Measurements from ENCODE around the gene KRT84.

Gene KRT84

DNA sequence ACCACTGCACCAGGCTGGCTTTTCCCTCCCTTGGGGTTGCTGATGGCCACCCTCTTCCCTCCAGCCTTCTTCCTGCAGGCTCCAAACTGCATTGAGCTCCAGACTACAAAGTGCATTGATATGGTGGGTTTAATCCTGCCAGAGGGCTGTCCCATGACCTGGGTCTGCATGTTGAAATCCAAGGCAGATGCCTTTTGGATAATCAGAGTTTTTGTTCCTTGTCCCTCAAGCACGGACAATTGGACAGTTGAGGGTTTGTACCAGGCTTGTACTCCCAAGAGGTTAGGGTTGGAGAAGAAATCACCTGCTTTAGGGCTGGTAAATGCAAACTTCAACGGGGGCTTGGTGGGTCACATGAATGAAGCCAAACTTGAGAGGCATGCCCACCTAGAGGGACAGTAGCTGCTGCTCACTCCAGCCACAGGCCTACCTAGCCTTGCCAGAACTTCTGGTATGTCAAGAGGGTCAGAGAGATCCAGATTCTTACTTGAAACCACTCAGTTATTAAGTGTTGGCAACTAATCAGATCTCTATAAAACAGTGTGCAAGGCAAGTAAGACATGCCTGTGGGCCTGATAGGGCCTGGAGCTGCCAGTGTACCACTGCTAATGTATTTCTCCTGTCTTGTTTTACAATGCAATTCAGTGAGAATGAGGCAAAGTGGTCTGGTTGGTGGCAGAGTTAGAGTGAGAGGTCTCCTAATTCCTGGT is 42.5 kb downstream of the KRT84 start:
- DNase-seq (ENCODE audit: low read depth) = no peak

DNA sequence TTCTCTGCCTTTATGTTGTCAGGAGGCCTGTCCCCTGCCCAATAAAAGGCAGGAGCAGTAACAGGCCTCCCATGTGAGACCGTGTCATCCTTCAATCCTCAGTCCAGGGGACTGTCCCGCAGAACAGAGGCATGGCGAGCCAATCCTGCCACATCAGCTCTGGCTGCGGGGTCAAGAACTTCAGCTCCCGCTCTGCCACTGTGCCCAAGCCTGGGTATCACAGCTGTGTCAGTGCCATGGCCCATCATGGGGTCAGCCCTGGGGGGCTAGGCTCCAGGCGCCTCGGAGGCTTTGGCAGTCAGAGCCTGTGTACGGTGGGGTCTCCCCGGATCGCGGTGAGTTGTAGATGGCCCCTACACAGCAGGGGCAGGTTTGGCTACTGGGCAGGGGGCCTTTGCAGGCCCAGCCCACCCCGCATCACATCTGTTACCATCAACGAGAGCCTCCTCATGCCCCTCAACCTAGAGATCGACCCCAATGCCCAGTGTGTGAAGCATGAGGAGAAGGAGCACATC is 44.3 kb downstream of the KRT84 start:
- DNase-seq (ENCODE audit: low read depth) = no peak

DNA sequence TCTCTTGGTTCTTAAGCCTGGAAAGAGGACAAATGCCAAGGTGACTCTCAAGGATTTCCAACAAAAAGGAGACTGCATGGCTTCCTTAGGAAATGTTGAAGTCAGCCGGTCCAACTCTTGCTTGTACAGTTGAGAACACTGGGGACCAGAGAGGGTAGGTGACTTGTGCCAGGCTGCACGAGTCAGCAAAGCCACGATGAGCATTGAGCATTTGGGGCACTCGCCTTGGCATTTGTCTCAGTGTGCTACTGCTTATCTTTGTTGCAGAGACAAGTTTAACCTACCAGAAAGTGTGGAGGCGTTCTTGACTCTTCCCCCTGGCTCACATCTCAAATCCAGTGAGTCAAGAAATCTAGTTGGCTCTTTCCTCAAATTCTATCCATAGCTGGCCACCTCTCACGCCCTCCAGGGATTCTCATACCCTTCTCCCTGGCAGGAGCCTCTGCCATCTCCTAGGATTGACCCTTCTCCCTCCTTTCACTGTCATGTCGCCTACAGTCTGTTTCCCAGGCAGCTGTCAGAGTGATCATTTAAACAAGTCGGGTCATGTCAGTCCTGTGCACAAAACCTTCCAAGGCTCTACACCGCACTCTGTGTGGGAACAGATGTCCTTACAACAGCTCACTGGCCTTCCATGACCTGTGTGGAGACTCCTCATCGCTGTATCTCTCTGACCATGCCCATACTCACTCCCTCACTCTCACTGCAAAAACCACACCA is 47.1 kb downstream of the KRT84 start:
- DNase-seq (ENCODE audit: low read depth) = no peak

DNA sequence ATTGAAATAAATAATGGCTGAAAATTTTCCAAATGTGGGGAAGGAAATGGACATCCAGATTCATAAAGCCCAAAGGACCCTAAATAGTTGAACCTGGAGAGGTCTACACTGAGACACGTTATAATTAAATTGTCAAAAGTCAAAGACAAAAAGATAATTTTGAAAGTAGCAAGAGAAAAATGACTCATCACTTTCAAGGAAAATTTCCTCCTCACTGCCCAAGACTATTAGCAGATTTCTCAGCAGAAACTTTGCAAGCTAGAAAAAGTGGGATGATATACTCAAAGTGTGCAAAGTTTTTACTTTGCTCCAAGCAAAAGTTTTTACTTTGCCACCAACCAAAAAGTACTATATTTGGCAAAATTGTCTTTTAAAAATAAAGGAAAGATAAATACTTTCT is 48.4 kb downstream of the KRT84 start:
- DNase-seq (ENCODE audit: low read depth) = no peak

DNA sequence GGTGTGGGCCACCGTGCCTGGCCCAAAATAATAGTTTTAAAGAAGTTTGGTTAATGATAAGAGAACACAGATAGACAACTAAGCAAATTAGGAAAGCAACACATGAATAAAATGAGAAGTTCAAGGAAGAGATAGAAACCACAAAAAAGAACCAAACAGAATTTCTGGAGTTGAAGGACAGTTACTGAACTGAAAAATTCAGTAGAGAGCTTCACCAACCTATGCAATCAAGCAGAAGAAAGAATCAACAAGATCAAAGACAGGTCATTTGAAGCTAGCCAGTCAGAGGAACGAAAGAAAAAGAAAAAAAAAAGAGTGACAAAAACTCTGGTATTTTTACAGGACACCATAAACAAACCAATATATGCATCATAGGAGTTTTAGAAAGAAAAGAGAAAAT is 48.8 kb downstream of the KRT84 start:
- no peak for DNase-seq (ENCODE audit: low read depth)

DNA sequence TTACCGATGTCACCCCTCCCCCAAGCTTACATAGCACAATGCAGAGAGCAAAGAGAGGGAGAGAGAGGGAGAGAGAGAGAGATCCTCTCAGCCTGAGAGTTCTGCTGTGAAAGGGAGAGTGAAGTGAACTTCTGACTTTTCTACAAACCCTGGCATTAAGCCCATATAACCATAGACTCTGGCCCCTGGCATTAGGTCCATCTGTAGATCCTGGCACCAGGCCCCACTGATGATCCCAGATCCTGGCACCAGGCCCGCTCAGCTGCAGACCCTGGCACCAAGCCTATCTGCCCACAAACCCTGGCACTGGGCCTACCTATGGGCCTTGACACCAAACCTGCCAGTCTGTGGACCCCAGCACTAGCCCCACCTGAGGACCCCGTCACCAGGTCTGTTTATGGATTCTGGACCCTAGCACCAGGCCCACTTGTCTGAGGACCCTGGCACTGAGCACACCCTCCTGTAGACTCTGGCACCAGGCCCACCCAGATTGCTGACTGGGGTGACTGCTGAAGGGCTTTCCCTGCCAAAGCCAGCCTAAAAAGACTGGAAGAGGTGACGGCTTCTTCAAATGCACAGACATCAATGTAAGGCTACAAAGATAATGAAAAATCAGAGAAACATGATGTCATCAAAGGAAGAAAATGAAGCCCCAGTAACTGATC is 49.7 kb downstream of the KRT84 start:
- DNase-seq (ENCODE audit: low read depth) = no peak

DNA sequence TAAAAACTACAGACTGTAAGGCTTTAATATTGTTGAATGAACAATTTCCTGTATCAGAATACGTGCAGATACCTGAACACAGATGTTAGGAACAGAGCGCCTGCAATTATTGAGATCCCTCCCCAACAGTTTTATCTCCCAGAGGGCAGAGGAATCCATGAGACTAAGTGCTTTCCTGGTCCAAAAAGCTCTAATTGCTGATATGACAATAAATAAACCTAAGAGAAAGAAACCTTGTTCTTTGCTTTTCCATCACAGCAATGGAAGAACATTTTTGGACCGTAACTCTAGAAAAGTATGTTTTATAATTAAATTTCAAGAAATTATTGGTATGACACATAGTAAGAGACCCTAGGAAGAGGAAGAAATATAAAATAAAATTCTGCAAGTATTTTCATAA is 51.3 kb downstream of the KRT84 start:
- no peak for DNase-seq (ENCODE audit: low read depth)

DNA sequence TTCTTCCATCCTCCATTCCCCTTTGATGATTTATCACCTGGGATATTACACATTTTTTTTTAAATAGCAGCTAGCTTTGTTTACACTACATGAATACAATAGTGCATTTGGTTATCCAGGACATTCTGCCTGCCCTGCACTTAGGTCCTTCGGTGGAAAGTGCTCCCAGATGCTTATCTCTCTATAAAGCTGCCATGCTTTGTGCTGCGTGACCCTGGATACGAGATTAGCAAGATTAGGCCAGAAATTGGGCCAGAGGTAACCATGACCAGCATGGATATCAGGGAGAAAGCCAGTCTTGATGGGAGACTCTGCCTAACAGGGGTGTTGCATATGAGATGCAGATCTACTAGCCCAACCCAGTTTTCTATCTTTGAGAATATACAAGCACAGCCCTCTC is 52.1 kb downstream of the KRT84 start:
- no peak for DNase-seq (ENCODE audit: low read depth)

DNA sequence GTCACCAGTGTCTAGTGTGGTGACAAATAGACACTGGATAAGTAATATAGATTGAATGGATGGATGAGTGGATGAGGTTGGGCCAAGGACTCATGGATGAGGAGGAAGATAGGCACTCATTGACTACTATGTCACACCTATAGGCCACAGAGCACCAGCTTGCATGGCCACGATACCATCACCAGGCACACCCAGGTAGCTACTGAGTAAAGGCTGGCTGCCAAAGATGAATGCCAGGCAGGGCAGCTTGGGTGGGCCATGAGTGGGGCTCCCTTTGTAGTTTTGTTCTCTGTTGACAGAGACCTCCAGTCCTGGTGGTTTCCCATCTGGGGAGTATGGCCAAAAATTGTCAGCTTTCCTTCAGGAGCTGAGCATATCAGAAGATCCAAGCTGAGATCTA is 53.1 kb downstream of the KRT84 start:
- DNase-seq (ENCODE audit: low read depth) = no peak

DNA sequence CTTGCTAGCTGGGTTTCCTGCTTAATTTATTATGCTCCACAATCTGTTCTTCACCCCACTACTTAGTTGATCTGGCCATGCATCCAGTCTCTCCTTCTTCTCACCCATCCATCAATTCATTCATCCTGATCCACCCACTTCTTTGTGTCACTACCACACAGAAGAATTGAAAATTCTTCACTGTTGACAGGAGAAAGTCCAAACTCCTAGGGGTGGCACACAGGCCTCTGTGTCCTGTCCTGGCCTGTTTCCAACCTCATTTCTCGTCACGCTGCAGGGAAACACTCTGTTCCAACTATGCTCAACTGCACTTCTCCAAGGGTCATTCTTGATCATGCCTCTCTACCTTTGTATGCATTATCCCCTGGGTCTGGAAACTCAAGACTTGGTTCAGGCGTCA is 53.6 kb downstream of the KRT84 start:
- DNase-seq (ENCODE audit: low read depth) = no peak

DNA sequence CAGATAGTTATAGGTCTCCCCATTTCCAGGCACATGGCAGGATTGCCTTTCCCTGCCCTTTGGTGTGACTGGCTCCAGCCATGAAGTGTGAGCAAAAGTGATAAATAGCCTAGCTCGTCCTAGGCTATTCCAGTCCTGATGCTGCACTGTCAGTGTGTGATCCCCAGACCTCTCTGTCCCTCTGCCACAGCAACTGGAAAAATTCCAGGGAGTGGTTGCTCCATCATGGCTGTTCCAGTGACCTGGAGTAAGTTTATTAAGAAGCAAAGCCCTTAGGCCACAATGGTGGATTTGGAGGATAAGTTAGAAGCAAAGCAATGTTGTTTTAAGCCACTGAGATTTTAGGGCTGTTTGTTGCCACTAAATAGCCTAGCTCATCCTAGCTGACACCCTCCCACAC is 54.4 kb downstream of the KRT84 start:
- DNase-seq (ENCODE audit: low read depth) = no peak

DNA sequence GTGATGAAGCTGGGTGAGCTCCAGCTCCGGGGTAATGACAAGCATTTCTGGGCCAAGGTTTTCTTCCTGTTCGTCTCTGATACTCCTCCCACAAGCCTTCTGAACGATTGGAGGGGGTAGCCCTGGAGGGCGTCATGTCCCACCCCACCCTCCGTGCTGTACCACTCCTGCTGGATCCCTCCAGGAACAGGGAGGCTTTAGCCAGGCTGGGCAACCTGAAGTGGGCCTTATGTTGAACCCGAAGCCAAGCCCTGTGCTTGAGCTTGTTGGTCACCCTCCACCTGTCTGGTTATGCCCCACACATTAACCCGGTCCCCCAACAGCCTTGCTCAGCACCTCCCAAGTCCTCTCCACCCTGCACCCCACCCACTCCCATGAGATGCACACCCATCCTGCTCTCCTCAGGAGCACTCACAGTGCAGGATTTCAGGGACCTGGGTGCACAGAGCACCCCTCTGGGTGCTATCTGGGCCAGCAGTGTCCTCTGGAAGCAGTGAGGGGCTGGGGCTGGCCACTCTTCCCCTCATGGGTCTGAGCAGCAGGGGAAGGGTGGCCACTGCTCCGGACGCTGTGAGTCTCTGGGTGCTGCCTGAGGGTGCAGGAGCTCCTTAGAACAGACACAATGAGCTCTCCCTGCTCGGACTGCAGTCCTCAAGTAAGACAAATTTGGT is 57.5 kb downstream of the KRT84 start:
- DNase-seq (ENCODE audit: low read depth) = no peak
